Measurements from ENCODE around the gene MAFF. TPM values are rescaled to one million over a fixed set of nuclear protein-coding genes. Genes with fewer than 3 reads are reported as not detected.
A peak's percentile ranks its signal among the peaks of the same experiment; 100 is the strongest.

MAFF gene
- total and polyA plus RNA-seq, 8 donors = 0.58 to 130 (median 47.3) TPM

DNA sequence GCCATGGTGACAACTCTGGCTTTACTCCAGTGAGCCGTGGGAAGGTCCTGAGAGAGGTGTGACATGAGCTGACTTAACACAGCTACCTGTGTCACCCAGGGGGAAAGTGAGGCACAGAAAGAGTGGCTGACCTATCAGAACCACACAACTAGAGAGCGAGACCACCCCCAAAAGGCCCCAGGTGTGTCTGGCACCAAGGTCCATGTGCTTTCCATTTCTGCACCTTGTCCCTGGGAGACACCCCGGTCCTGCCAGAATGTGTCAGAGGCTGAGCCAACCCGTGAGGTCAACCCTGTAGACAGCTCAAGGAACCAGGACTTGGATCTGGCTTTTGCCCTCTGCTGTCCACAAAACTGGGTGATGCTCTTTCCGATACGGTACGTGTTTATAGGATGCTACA lies 9.8 kb downstream of the MAFF start:
- TF ChIP-seq POLR2AphosphoS5 (IDR thresholded peaks at IDR 0.05) (no peak), EP300 (IDR thresholded peaks at IDR 0.05) (no peak), POLR2A (IDR thresholded peaks at IDR 0.05) (no peak)
- TF ChIP-seq, protein P1, sequence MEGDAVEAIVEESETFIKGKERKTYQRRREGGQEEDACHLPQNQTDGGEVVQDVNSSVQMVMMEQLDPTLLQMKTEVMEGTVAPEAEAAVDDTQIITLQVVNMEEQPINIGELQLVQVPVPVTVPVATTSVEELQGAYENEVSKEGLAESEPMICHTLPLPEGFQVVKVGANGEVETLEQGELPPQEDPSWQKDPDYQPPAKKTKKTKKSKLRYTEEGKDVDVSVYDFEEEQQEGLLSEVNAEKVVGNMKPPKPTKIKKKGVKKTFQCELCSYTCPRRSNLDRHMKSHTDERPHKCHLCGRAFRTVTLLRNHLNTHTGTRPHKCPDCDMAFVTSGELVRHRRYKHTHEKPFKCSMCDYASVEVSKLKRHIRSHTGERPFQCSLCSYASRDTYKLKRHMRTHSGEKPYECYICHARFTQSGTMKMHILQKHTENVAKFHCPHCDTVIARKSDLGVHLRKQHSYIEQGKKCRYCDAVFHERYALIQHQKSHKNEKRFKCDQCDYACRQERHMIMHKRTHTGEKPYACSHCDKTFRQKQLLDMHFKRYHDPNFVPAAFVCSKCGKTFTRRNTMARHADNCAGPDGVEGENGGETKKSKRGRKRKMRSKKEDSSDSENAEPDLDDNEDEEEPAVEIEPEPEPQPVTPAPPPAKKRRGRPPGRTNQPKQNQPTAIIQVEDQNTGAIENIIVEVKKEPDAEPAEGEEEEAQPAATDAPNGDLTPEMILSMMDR (IDR thresholded peaks at IDR 0.05) = no peak
- intact Hi-C loops (cut with DNase I; ENCODE audit: low total_unique reads) = no loop called here
- H3K9me3 ChIP-seq = no peaks in the 10 kb centered on the region
- peaks cover 13 to 62% (median 20%) of the 10 kb centered on the region in 4 donors for H3K4me1 ChIP-seq
- H3K36me3 ChIP-seq = peaks cover 0 to 49% (median 26%) of the 10 kb centered on the region in 4 donors
- WGBS, 5 donors = 92 to 97% (median 93%) methylated on average over 7 of the region's 7 CpGs
- H3K4me3 ChIP-seq = no peak overlapping the region
- no peak overlapping the region for H3K27ac ChIP-seq
- H3K27me3 ChIP-seq = no peaks in the 10 kb centered on the region
- DNase-seq = no peak

DNA sequence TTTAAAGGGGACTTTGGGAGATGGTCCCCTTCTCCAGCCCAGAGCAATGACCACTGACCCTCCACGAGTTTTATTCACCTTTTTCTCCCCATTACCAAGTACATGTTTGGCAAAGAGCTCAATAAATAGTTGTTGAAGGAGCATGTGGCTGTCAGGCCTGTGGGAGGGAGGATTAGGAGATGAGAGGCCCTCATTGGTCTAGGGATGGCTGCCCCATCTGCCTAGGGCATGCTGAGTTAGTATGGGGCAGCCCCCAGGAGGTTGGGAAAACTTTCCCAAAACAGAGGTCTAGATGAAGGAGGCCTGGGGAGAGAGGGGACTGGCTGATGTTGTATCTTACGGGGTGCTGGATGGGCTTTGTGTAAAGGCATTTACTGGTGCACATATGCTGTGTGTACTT lies 10.6 kb downstream of the MAFF start:
- H3K27ac ChIP-seq = no peak overlapping the region
- H3K36me3 ChIP-seq = peaks cover 0 to 50% (median 26%) of the 10 kb centered on the region in 4 donors
- TF ChIP-seq POLR2AphosphoS5 (IDR thresholded peaks at IDR 0.05) (no peak), POLR2A (IDR thresholded peaks at IDR 0.05) (no peak), EP300 (IDR thresholded peaks at IDR 0.05) (no peak)
- H3K27me3 ChIP-seq = no peaks in the 10 kb centered on the region
- DNase-seq = no peak
- no peaks in the 10 kb centered on the region for H3K9me3 ChIP-seq
- H3K4me3 ChIP-seq = no peak overlapping the region
- whole genome bisulfite sequencing, 5 donors = 59 to 71% (median 68%) methylated on average over 2 of the region's 2 CpGs
- intact Hi-C loops (cut with DNase I; ENCODE audit: low total_unique reads) = no loop called here
- peaks cover 13 to 64% (median 20%) of the 10 kb centered on the region in 4 donors for H3K4me1 ChIP-seq

DNA sequence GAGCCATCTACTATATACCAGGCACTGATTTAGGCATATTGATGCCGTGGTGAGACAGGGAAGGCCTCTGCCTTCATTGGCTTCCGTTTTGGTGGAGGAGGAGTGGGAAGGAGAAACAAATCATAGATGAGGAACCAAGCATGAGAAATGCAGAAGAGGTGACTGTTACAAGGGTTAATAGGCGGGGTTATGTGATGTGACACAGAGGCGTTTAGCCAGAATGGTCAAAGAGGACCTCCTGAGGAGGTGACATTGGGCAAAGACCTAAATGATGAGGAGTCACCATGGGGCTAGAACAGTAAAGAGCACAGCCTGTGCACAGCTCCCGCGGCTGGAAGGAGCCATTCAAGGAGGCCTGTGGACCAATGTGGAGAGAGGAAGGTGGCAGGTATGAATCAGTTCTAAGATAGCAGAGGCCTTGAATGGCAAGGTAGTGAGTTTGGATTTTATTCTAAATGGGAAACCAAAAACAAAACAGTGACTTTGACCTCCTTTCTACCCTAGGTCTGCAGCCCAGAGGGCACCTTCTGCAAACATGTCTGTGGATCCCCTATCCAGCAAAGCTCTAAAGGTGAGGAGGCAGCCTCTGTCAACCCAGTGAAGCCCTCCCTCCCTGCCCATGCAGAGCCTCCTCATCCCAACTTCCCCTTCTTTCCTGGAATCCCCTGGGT lies 11.7 kb downstream of the MAFF start:
- 80 to 93% (median 83%) methylated on average over 6 of the region's 6 CpGs for WGBS, 5 donors
- TF ChIP-seq POLR2A (IDR thresholded peaks at IDR 0.05) = no peak
- TF ChIP-seq, protein P1 (IDR thresholded peaks at IDR 0.05) = no peak
- TF ChIP-seq EP300 (IDR thresholded peaks at IDR 0.05) = no peak
- no peak for TF ChIP-seq POLR2AphosphoS5 (IDR thresholded peaks at IDR 0.05)
- Histone ChIP-seq H3K36me3 (peaks cover 0 to 44% (median 23%) of the 10 kb centered on the region in 4 donors), H3K9me3 (no peaks in the 10 kb centered on the region), H3K4me1 (peaks cover 19 to 66% (median 27%) of the 10 kb centered on the region in 4 donors), H3K27me3 (no peaks in the 10 kb centered on the region), H3K27ac (peak overlapping the region in 3 of 5 donors; percentile 42 to 77 (median 60)), H3K4me3 (peak overlapping the region in 1 of 4 donors; percentile 29)
- intact Hi-C loops (cut with DNase I; ENCODE audit: low total_unique reads) = no loop called here
- DNase-seq = peak in 1 of 2 donors; percentile 29

DNA sequence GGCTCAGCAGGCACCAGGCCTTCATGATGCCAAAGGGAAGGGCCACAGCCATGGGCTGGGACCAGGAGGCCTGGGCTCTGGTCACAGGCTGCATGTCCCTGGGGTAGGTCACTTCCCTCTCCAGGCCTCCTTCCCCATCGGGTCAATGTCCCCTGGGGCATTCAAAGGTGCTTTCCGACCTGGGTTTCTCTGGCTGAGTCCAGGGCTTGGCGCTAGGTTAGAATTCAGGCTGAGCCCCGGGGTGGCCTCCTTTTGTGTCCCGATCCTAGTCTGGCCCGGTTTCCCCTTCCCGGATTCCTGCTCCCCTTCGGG lies 12.2 kb downstream of the MAFF start:
- H3K36me3 ChIP-seq = peaks cover 0 to 40% (median 21%) of the 10 kb centered on the region in 4 donors
- peak overlapping the region in 3 of 5 donors; percentile 42 to 77 (median 60) for H3K27ac ChIP-seq
- peak overlapping the region in 3 of 4 donors; percentile 29 to 32 (median 30) for H3K4me3 ChIP-seq
- H3K27me3 ChIP-seq = no peaks in the 10 kb centered on the region
- peaks cover 24 to 66% (median 32%) of the 10 kb centered on the region in 4 donors for H3K4me1 ChIP-seq
- intact Hi-C loops (cut with DNase I; ENCODE audit: low total_unique reads) = no loop called here
- DNase-seq = peak in 1 of 2 donors; percentile 33
- no peaks in the 10 kb centered on the region for H3K9me3 ChIP-seq
- TF ChIP-seq, protein P1 (IDR thresholded peaks at IDR 0.05) = no peak
- no peak for TF ChIP-seq POLR2A (IDR thresholded peaks at IDR 0.05)
- no peak for TF ChIP-seq EP300 (IDR thresholded peaks at IDR 0.05)
- no peak for TF ChIP-seq POLR2AphosphoS5 (IDR thresholded peaks at IDR 0.05)
- WGBS, 5 donors = 43 to 49% (median 47%) methylated on average over 8 of the region's 8 CpGs

Measured in stomach (tissue), 9 donors.